ENCODE measurements around the gene DDIAS. TPM values are rescaled to one million over a fixed set of nuclear protein-coding genes. Genes with fewer than 3 reads are reported as not detected.

Gene DDIAS
- total and polyA plus RNA-seq, 2 donors (not counting 3 experiments of a cell fraction or from before 2014, with no cell fraction given) = 4.5 to 9.2 TPM

- intact Hi-C loops (cut with micrococcal nuclease) = no loop called here
- POLR2A ChIA-PET = no interaction called here
Observed at GRCh38 chr11:82890936-82891335, 10.6 kb upstream of the DDIAS start.

GRCh38 chr11:82892611-82893169 lies 8.8 kb upstream of the DDIAS start:
- no peak overlapping the region for H3K9ac ChIP-seq (replicated peaks; ENCODE audit: extremely low read depth, insufficient read depth, low read length)
- H3K4me1 ChIP-seq (ENCODE audit: control insufficient read depth, extremely low read depth, insufficient read depth, low read length) = peaks cover 41% of the 10 kb centered on the region
- no peaks in the 10 kb centered on the region for H3K9me1 ChIP-seq (replicated peaks; ENCODE audit: control insufficient read depth, extremely low read depth, insufficient read depth, low read length)
- no peak overlapping the region for H3K4me2 ChIP-seq (ENCODE audit: insufficient read depth, low read length)
- H3K36me3 ChIP-seq (ENCODE audit: control insufficient read depth in 2 of 2, extremely low read depth in 1 of 2, insufficient read depth in 2 of 2, low read length in 2 of 2) = peaks cover 0 to 3% of the 10 kb centered on the region in 2 experiments
- H3K27ac ChIP-seq (ENCODE audit: insufficient read depth, low read depth, low read length) = no peak overlapping the region
- H3K9me3 ChIP-seq (replicated peaks; ENCODE audit: control insufficient read depth, insufficient read depth, low read length) = no peaks in the 10 kb centered on the region
- no peak overlapping the region for H3K4me3 ChIP-seq (replicated peaks in 1 of 3; ENCODE audit: insufficient read depth in 1 of 3, low read depth in 1 of 3, low read length in 3 of 3)
- no peak for TF ChIP-seq POLR2AphosphoS5 (IDR thresholded peaks at IDR 0.05; ENCODE audit: insufficient read depth, low read depth, low read length)
- peaks cover 46% of the 10 kb centered on the region for H3K79me2 ChIP-seq (ENCODE audit: control insufficient read depth, insufficient read depth, low read length)
- ChIA-PET POLR2A (interaction anchor here (0.5 kb wide), 1 partner anchor 165 kb away, joined by 3 read pairs; no protein-coding TSS in a partner anchor), CTCF (interaction anchor here (0.9 to 5.1 kb wide), 3 partner anchors 25 to 175 kb away, joined by 3 to 38 read pairs (median 7); no protein-coding TSS in a partner anchor)
- no peaks in the 10 kb centered on the region for H4K20me1 ChIP-seq (replicated peaks; ENCODE audit: control insufficient read depth, extremely low read depth, insufficient read depth, low read length)
- H2AFZ ChIP-seq (ENCODE audit: low read depth, low read length) = no peak overlapping the region
- FAIRE-seq (no peak), DNase-seq (ENCODE audit: low read depth, low spot score) (no peak)
- intact Hi-C loops (cut with micrococcal nuclease) = no loop called here
- BruUV-seq (replicated peaks) = no TSS peak
- no peaks in the 10 kb centered on the region for H3K27me3 ChIP-seq (ENCODE audit: control insufficient read depth in 2 of 2, insufficient read depth in 2 of 2, low read length in 2 of 2)
- dilution Hi-C loops (cut with MboI; ENCODE audit: extremely low pct_ligation_motif_present, low sequenced_read_pairs) = no loop called here

More at GRCh38 chr11:82890936-82891335, 10.6 kb upstream of the DDIAS start:
- no peak overlapping the region for H3K9ac ChIP-seq (replicated peaks; ENCODE audit: extremely low read depth, insufficient read depth, low read length)
- no peaks in the 10 kb centered on the region for H3K9me3 ChIP-seq (replicated peaks; ENCODE audit: control insufficient read depth, insufficient read depth, low read length)
- BruUV-seq (replicated peaks) = no TSS peak
- H3K27me3 ChIP-seq (ENCODE audit: control insufficient read depth in 2 of 2, insufficient read depth in 2 of 2, low read length in 2 of 2) = no peaks in the 10 kb centered on the region
- DNase-seq (ENCODE audit: low read depth, low spot score) = no peak
- peak overlapping the region; percentile 63 for H3K27ac ChIP-seq (ENCODE audit: insufficient read depth, low read depth, low read length)
- H2AFZ ChIP-seq (ENCODE audit: low read depth, low read length) = no peak overlapping the region
- TF ChIP-seq, protein P1, sequence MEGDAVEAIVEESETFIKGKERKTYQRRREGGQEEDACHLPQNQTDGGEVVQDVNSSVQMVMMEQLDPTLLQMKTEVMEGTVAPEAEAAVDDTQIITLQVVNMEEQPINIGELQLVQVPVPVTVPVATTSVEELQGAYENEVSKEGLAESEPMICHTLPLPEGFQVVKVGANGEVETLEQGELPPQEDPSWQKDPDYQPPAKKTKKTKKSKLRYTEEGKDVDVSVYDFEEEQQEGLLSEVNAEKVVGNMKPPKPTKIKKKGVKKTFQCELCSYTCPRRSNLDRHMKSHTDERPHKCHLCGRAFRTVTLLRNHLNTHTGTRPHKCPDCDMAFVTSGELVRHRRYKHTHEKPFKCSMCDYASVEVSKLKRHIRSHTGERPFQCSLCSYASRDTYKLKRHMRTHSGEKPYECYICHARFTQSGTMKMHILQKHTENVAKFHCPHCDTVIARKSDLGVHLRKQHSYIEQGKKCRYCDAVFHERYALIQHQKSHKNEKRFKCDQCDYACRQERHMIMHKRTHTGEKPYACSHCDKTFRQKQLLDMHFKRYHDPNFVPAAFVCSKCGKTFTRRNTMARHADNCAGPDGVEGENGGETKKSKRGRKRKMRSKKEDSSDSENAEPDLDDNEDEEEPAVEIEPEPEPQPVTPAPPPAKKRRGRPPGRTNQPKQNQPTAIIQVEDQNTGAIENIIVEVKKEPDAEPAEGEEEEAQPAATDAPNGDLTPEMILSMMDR (IDR thresholded peaks at IDR 0.05; ENCODE audit: extremely low read depth in 1 of 2, insufficient read depth in 1 of 2, low read depth in 1 of 2, low read length in 2 of 2) = no peak
- H3K79me2 ChIP-seq (ENCODE audit: control insufficient read depth, insufficient read depth, low read length) = peaks cover 47% of the 10 kb centered on the region
- CTCF ChIA-PET = interaction anchor here (5.1 kb wide), 1 partner anchor 23 kb away, joined by 38 read pairs; no protein-coding TSS in a partner anchor
- H3K9me1 ChIP-seq (replicated peaks; ENCODE audit: control insufficient read depth, extremely low read depth, insufficient read depth, low read length) = no peaks in the 10 kb centered on the region
- no peak overlapping the region for H3K4me3 ChIP-seq (replicated peaks in 1 of 3; ENCODE audit: insufficient read depth in 1 of 3, low read depth in 1 of 3, low read length in 3 of 3)
- FAIRE-seq = no peak
- peak overlapping the region; percentile 69 for H3K4me2 ChIP-seq (ENCODE audit: insufficient read depth, low read length)
- H3K4me1 ChIP-seq (ENCODE audit: control insufficient read depth, extremely low read depth, insufficient read depth, low read length) = peaks cover 35% of the 10 kb centered on the region
- no peaks in the 10 kb centered on the region for H4K20me1 ChIP-seq (replicated peaks; ENCODE audit: control insufficient read depth, extremely low read depth, insufficient read depth, low read length)
- dilution Hi-C loops (cut with MboI; ENCODE audit: extremely low pct_ligation_motif_present, low sequenced_read_pairs) = no loop called here
- peaks cover 0 to 3% of the 10 kb centered on the region in 2 experiments for H3K36me3 ChIP-seq (ENCODE audit: control insufficient read depth in 2 of 2, extremely low read depth in 1 of 2, insufficient read depth in 2 of 2, low read length in 2 of 2)
